ENCODE data around the gene C4orf33. TPM values are rescaled to one million over a fixed set of nuclear protein-coding genes. Genes with fewer than 3 reads are reported as not detected.

The C4orf33 gene
- total RNA-seq, 1 donor from 2014 or later: 17.6 TPM

GRCh38 chr4:129092631-129093190 lies 3.2 kb upstream of the C4orf33 start:
- Mint-ChIP-seq H3K9me3 (ENCODE audit: unreplicated experiment) (no peaks in the 10 kb centered on the region), H3K4me1 (ENCODE audit: low read depth, unreplicated experiment) (no peaks in the 10 kb centered on the region), H3K4me3 (ENCODE audit: unreplicated experiment) (no peak overlapping the region), H3K27ac (ENCODE audit: unreplicated experiment) (no peak overlapping the region), H3K36me3 (ENCODE audit: unreplicated experiment) (no peaks in the 10 kb centered on the region), H3K27me3 (ENCODE audit: unreplicated experiment) (no peaks in the 10 kb centered on the region)
- no peak for TF ChIP-seq CTCF (IDR thresholded peaks at IDR 0.05; ENCODE audit: partially characterized antibody, unreplicated experiment)
- DNase-seq: no peak

GRCh38 chr4:129093191-129093920 lies 2.6 kb upstream of the C4orf33 start, which contains the start of gene SCLT1:
TSS of gene SCLT1 (minus strand) at chr4:129093539. CDS start at chr4:129093103, 436 bp downstream.
- Mint-ChIP-seq H3K4me3 (ENCODE audit: unreplicated experiment) (peak within 1 kb of the TSS; percentile 61), H3K27me3 (ENCODE audit: unreplicated experiment) (no peaks in the 10 kb centered on the region), H3K9me3 (ENCODE audit: unreplicated experiment) (no peaks in the 10 kb centered on the region), H3K4me1 (ENCODE audit: low read depth, unreplicated experiment) (no peaks in the 10 kb centered on the region), H3K27ac (ENCODE audit: unreplicated experiment) (no peak within 1 kb of the TSS), H3K36me3 (ENCODE audit: unreplicated experiment) (no peaks in the 10 kb centered on the region)
- peak; percentile 99 for DNase-seq
- TF ChIP-seq CTCF (IDR thresholded peaks at IDR 0.05; ENCODE audit: partially characterized antibody, unreplicated experiment): no peak

- Mint-ChIP-seq H3K36me3 (ENCODE audit: unreplicated experiment) (no peaks in the 10 kb centered on the region), H3K27ac (ENCODE audit: unreplicated experiment) (no peak overlapping the region), H3K4me1 (ENCODE audit: low read depth, unreplicated experiment) (no peaks in the 10 kb centered on the region), H3K9me3 (ENCODE audit: unreplicated experiment) (no peaks in the 10 kb centered on the region), H3K4me3 (ENCODE audit: unreplicated experiment) (peak overlapping the region; percentile 61), H3K27me3 (ENCODE audit: unreplicated experiment) (no peaks in the 10 kb centered on the region)
- no peak for DNase-seq
- TF ChIP-seq CTCF (IDR thresholded peaks at IDR 0.05; ENCODE audit: partially characterized antibody, unreplicated experiment): no peak
Measured at GRCh38 chr4:129094347-129094746, 1.6 kb upstream of the C4orf33 start.

GRCh38 chr4:129098531-129099001 lies 2.6 kb downstream of the C4orf33 start:
- Mint-ChIP-seq H3K9me3 (ENCODE audit: unreplicated experiment) (no peaks in the 10 kb centered on the region), H3K36me3 (ENCODE audit: unreplicated experiment) (no peaks in the 10 kb centered on the region), H3K27me3 (ENCODE audit: unreplicated experiment) (no peaks in the 10 kb centered on the region), H3K4me1 (ENCODE audit: low read depth, unreplicated experiment) (no peaks in the 10 kb centered on the region), H3K4me3 (ENCODE audit: unreplicated experiment) (no peak overlapping the region), H3K27ac (ENCODE audit: unreplicated experiment) (no peak overlapping the region)
- no peak for DNase-seq
- no peak for TF ChIP-seq CTCF (IDR thresholded peaks at IDR 0.05; ENCODE audit: partially characterized antibody, unreplicated experiment)

All from glutamatergic neuron (in vitro differentiated cells).